ENCODE measurements around the gene ASCC3. TPM values are rescaled to one million over a fixed set of nuclear protein-coding genes. Genes with fewer than 3 reads are reported as not detected.
"Not testable (repeated sequence)": the region's sequence is repeated elsewhere in the genome, so short reads cannot be mapped to it uniquely, and the experiment has no call there.

Gene ASCC3
- total RNA-seq, 1 donor from 2014 or later: 57.9 TPM

DNA sequence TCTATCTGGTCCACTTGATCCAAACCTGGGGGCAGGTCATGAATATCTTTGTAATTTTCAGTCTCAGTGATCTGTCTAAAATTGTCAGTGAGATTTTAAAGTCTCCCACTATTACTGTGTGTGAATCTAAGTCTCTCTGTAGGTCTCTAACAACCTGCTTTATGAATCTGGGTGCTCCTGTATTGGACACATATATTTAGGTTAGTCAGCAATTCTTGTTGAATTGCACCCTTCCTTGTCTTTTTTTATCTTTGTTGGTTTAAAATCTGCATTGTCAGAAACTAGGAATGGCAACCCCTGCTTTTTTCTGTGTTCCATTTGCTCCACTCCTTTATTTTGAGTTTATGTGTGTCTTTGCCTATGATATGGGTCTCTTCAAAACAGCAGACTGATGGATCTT lies 140.7 kb downstream of the ASCC3 start:
- Mint-ChIP-seq H3K27me3 (ENCODE audit: unreplicated experiment) (no peaks in the 10 kb centered on the region), H3K27ac (ENCODE audit: unreplicated experiment) (no peak overlapping the region), H3K9me3 (ENCODE audit: unreplicated experiment) (no peaks in the 10 kb centered on the region), H3K4me1 (ENCODE audit: unreplicated experiment) (peaks cover 3% of the 10 kb centered on the region), H3K4me3 (ENCODE audit: unreplicated experiment) (no peak overlapping the region), H3K36me3 (ENCODE audit: low read depth, unreplicated experiment) (peaks cover 41% of the 10 kb centered on the region)
- DNase-seq (ENCODE audit: low spot score): no peak
- TF ChIP-seq CTCF (IDR thresholded peaks at IDR 0.05; ENCODE audit: unreplicated experiment): no peak

DNA sequence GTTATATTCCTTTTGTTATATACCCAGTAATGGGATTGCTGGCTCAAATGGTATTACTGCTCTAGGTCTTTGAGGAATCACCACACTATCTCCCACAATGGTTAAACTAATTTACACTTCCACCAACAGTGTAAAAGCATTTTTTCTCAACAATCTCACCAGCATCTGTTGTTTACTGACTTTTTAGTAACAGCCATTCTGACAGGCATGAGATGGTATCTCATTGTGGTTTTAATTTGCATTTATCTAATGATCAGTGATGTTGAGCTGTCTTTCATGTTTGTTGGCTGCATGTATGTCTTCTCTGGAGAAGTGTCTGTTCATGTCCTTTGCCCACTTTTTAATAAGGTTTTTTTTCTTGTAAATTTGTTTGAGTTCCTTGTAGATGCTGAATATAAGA lies 143.4 kb downstream of the ASCC3 start:
- H3K36me3 Mint-ChIP-seq (ENCODE audit: low read depth, unreplicated experiment): peaks cover 33% of the 10 kb centered on the region
- DNase-seq (ENCODE audit: low spot score); H3K27me3 Mint-ChIP-seq (ENCODE audit: unreplicated experiment); H3K4me3 Mint-ChIP-seq (ENCODE audit: unreplicated experiment); H3K9me3 Mint-ChIP-seq (ENCODE audit: unreplicated experiment); H3K4me1 Mint-ChIP-seq (ENCODE audit: unreplicated experiment); H3K27ac Mint-ChIP-seq (ENCODE audit: unreplicated experiment): not testable (repeated sequence)

DNA sequence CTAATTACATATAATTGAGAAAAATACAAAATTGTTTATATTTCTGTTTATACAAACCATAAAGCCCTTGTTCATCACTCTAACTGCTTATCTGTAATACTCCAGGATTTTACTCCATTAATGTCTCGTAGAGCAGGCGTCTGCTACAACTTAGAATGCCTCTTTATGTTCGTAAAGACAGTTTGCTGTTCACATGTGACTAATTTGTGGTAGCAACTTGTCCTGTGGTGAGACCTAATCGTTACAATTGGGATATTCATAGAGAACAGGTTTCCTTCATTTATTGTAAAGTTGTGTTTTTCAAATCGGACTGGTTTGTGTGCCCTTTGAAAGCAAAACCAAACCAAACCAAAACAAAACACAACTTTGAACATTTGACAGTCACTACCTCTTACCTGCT lies 149.7 kb downstream of the ASCC3 start:
- Mint-ChIP-seq H3K9me3 (ENCODE audit: unreplicated experiment) (no peaks in the 10 kb centered on the region), H3K36me3 (ENCODE audit: low read depth, unreplicated experiment) (no peaks in the 10 kb centered on the region), H3K27me3 (ENCODE audit: unreplicated experiment) (no peaks in the 10 kb centered on the region), H3K4me1 (ENCODE audit: unreplicated experiment) (peaks cover 5% of the 10 kb centered on the region), H3K4me3 (ENCODE audit: unreplicated experiment) (no peak overlapping the region), H3K27ac (ENCODE audit: unreplicated experiment) (no peak overlapping the region)
- no peak for DNase-seq (ENCODE audit: low spot score)
- no peak for TF ChIP-seq CTCF (IDR thresholded peaks at IDR 0.05; ENCODE audit: unreplicated experiment)

DNA sequence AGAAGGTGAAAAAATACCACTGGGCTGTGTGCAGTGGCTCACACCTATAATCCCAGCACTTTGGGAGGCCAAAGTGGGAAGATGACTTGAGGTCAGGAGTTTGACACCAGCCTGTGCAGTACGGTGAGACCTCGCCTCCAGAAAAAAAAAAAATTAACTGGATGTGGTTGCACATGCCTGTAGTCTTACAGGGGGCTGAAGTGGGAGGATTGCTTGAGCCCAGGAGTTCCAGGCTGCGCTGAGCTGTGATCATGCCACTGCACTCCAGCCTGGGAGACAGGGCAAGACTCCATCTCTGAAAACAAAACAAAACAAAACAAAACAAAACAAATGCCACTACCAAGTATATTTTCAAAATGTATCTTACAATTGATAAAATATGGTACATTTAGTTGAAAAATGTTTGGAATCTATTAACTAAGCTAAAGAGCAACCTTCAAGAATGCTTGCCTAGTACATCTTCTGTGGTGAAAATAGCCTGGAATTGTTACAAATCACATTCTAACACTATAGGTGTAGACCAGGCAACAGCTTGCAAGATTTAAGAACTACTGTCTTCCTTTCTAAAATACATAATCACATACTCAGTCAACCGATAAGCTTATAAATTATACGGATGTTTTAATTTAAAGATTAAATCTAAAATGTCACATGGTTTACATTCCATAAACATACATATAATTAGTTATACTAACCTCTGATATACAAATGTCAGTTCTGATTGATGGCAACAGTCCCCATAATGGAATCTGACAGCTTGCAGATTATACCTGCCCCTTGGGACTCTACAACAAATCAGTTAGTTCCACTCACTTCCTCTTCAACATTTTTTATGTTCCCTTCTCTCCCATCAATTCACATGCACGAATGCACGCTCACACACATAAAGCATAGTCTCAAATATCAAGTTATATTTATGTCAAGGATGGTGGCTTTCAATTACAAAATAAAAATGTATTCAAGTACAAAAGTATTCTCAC lies 150.8 kb downstream of the ASCC3 start:
- Mint-ChIP-seq H3K36me3 (ENCODE audit: low read depth, unreplicated experiment) (no peaks in the 10 kb centered on the region), H3K4me1 (ENCODE audit: unreplicated experiment) (peaks cover 5% of the 10 kb centered on the region), H3K4me3 (ENCODE audit: unreplicated experiment) (no peak overlapping the region), H3K27me3 (ENCODE audit: unreplicated experiment) (no peaks in the 10 kb centered on the region), H3K27ac (ENCODE audit: unreplicated experiment) (no peak overlapping the region), H3K9me3 (ENCODE audit: unreplicated experiment) (no peaks in the 10 kb centered on the region)
- no peak for DNase-seq (ENCODE audit: low spot score)
- TF ChIP-seq CTCF (IDR thresholded peaks at IDR 0.05; ENCODE audit: unreplicated experiment): no peak

DNA sequence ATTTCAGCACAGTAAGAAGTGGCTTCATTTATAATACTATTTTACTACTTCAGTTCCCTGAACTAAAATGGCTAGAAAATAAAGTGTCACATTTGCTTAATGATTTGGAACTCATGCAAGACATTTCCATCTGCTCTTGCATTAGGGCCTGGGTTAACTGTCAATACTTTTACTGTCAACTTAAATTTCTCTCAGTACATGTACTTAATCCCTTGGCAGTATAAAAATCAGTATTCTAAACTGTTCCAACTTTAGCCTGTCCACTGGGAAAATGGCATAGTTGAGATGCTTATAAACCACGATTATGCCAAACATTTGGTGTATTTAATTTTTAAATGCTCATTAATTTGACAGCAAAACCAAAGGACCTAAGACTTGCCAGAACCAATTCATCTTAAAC lies 154.5 kb downstream of the ASCC3 start:
- no peaks in the 10 kb centered on the region for H3K36me3 Mint-ChIP-seq (ENCODE audit: low read depth, unreplicated experiment)
- no peak for TF ChIP-seq CTCF (IDR thresholded peaks at IDR 0.05; ENCODE audit: unreplicated experiment)
- no peaks in the 10 kb centered on the region for H3K4me1 Mint-ChIP-seq (ENCODE audit: unreplicated experiment)
- DNase-seq (ENCODE audit: low spot score): no peak
- no peak overlapping the region for H3K27ac Mint-ChIP-seq (ENCODE audit: unreplicated experiment)
- H3K4me3 Mint-ChIP-seq (ENCODE audit: unreplicated experiment): no peak overlapping the region
- no peaks in the 10 kb centered on the region for H3K9me3 Mint-ChIP-seq (ENCODE audit: unreplicated experiment)
- no peaks in the 10 kb centered on the region for H3K27me3 Mint-ChIP-seq (ENCODE audit: unreplicated experiment)

Measured in endothelial cell (in vitro differentiated cells).